HG02642 (cell line): ENCODE results near the gene FOXO3.
A peak's percentile ranks its signal among the peaks of the same experiment; 100 is the strongest.

ENCODE experiments used
- ATAC-seq: cut with Tn5 transposase; IDR thresholded peaks from one replicate; pipeline ENCODE4 v1.9.1; 2021; ENCODE audit warnings: mild to moderate bottlenecking; ENCODE audit not compliant: unreplicated experiment, poor library complexity

Gene FOXO3

DNA sequence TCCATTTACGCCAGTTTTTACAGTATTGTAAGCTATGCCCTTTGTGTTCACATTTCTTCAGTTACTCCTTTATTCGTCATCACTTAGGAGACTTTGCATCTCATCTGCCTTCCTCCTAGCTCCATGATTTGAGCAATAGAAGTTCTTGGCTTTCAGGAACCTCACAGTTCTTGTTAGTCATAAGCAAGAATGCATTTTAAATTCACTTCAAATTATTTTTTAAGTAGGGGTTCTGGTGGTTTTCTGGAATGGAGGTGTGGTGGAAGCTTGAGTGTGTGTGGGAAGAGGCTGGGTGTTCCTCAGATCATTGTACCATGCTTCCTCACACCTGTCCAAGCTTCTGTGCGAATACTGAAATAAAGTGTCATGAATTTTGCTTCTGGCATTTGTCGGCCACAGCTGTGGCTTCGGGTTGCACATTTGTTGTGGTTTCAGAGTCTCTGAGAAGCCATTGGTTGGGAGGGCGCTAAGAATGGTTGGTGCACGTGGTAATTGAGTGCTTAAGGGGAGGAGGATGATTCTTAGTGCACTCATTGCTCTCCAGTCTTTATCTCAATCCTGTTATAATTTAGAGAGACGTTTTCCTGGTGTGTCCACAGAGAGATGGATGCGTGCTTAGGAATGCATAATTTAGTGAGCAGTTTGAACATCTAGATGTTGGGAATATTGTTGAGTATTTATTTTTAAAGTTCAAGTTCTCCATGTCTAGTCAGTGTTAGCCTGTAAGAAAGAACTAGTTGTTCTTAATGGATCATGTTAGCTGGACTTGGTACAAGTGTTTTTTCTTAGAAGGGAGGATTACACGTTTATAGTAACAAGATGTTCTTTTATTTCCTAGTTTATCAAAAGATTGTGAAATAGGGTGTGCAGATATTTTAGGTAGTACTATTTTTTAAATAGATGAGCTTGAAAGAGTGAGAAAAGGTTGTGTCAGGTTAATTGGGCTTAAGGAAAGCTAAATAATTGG lies 31.9 kb downstream of the FOXO3 start:
- ATAC-seq = peak; percentile 87

DNA sequence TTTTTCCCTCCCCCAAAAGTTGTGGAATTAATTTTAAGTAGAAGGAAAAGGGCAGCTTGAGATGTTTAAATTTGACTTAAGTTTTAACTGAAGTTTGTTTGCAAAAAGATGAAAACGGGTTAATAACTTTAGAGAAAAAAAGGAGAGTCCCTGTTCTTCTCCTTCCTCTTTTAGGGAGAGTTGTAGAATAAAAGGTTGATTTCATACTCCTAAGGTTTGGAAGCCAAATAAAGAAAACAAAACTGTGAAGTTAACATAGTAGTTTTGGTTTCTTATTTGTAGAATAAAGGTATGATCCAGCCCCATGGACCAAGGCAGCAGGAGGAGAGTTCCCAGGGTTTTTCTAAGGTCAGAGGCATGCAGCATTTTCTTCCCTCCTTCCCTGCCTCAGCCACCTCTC lies 33.4 kb downstream of the FOXO3 start:
- no peak for ATAC-seq

DNA sequence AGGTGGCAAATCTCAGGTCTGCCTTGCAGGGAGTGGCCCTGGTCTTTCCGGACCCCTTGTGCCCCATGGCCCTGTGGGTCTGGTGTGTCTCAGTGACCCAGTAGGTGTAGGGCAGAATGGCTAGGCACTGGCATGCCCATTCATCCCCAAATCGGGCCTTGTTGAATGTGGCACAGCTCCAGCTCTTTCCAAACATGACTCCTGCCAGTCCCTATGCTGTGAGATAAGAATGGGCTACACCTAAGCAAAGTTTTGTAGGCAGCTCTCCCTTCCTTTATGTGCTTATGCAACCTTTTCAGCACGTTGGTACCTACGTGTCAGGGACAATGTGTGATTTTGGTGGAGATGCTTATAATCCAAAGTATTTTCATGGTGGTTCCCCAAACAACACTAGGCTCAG lies 33.9 kb downstream of the FOXO3 start:
- no peak for ATAC-seq

DNA sequence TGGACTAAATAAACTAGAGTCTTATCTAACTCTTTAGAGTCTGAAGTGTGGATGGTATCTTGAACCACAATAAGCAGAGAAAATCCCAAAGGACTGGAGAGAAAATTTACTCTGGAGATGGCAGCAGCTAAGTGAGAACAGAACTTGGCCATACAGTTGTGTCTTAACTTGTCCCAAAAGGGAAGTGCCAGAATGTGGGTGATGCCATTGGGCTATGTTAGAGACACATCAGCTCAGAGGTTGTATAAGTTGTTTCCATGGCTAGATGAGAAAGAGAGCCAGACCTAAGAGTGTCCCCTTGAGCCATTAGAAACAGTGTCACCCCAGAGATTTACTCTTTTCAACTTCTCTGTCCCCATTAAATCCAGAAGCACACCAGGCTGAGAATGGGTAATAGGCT lies 36.2 kb downstream of the FOXO3 start:
- ATAC-seq = no peak

DNA sequence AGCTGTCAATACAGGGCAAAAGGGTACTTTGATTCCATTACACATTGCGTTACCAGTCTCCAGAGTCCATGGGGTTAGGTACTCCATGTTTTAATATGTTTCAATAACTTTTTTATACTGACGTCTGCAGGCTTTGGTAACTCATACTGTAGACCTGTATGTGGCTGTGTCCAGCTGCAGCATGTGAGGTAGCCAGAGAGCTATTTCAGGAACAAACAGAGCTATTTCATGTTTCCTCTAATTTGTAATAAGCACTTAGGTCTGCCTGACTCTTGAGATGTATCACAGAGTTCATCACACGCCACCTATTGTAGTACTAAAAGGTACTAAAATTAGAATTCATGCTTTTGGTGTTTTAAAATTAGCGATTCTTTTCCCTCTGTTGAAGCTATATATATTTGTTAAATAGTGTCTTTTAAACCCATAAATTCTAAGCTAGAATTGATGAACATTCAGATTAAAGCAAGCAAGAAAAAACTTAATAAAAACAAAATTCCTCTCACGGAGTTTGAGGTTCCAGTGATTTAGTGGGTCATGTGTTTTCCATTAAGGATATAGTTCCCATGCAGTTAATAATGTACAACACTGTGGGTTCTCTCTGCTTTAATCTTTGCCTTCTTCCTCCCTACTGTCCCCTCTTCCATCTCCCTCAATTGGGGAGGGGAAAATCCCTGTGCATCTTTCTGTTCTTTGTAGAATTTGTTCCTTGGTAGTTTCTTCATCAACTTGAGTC lies 37.0 kb downstream of the FOXO3 start:
- no peak for ATAC-seq

DNA sequence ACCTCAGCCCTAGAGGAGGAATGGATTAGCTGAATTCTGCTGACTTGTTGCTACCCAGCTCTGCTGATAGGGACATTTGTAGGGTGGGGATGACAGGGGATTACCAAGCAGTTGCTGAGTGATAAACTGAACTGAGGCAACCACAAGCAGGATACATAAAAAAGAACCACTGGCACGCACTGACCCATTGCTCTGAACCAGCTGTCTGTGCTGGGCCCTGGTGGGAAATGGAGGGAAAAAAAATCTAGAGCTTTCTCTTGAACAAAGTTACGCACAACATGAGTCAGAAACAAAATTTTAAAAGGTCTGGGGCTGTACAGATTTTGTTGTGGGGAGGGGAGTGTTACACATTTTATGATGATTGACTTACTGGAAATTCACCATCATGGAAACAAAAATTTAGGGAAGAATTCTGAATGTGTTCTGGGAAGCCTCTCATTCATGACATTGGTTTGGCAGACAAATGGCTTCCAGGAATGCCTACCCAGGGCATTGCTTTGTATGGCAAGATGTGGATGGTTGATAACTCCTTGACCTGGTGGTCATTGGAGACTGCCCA lies 37.7 kb downstream of the FOXO3 start:
- ATAC-seq = peak; percentile 91

DNA sequence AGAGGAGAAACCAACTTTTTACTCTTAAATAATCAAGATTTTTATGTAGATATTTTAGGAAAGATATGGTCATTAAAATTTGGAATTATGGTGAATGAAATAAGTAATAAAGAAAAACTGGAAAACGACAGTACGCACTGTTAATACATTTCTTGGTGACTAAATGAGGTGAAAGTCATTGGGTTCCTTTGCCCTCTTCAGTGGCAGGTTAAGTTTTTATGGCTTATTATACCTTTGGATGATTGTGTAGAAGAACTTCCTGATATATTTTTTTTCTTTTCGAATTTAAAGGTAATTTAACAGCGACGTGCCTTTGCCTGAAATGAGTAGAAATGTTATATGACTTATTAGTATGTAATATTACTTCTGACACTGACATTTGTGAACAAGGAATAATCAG lies 43.4 kb downstream of the FOXO3 start:
- ATAC-seq = no peak

DNA sequence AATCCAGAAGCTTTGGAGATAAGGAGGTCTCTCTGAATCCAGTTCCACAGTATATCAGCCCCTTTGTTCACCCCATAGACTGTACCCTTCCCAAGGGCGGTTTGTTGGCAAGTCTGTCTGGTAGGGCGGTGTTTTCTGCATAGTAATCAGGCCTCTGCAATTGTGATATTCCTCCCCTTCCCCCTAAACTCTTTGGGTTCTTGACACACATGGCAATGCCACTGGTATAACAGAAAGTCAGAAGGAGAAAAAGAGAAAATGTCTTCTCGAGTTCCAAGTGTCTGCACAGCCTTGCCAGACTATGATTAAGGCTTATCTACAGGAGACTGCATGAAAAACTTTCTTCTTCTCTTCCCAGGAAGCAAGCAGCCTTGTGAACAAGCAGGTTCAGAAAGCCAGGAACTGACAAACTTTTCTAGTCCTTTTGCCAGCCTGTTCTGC lies 45.6 kb downstream of the FOXO3 start:
- no peak for ATAC-seq

DNA sequence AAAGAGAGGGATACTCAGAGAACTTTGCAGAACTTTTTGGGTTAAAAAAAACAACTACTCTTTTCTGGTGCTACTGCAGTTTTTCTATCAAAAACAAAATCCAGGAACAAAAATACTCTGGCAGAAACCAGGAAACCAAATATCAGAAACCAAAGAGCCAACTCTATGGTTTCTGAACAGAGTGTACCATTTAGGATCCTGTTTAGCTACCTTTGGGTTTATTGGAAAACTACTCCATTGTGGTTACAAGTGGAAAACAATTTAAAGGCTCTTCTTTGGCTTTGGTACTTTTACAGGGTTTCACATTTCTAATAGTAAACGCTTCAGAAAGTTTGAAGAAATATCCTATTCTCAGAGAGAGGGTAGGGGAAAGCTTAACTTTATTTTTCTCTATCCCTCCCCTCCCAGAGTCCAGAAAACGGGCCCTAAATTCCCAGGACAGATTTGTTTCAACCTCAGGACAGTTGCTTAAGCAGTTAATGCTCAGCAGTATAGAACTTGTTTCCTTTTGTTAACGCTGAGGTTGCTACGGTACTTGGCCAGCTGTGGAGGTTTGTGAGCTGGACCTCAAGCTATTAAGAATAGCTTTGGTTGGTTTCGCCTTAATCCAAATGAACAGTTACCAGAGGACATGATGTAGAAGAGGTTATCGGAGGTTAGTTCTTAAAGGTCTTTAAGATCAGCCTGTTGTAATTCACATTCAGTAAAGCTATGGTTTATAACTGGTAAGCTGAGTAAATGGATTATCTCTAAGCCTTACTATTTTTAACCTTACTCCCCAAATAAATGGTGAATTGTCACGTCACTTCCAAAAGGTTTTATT lies 47.9 kb downstream of the FOXO3 start:
- ATAC-seq = no peak

DNA sequence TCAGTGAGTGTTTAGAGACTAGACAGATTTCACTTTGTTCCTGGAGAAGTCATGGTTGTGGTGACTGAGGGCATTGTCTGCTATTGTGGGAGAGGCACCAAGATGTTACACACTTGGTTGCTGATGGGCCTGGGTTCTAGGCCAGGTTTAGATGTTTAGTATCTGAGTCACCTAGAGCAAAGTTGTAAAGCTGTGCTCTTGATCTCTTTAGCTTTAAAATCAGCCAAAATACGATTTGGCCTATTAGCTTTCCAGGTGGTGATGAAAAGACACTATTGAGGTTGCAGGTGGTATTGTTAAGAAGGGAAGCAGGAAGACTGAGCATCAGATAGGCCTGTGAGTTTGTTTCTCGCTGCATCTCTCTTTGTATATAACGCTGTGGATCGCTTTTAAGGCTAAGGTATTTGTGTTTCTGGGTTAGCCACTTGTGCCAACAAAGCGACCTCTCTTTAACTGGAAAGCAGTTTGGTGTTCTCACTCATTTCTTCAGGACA lies 48.6 kb downstream of the FOXO3 start:
- no peak for ATAC-seq

DNA sequence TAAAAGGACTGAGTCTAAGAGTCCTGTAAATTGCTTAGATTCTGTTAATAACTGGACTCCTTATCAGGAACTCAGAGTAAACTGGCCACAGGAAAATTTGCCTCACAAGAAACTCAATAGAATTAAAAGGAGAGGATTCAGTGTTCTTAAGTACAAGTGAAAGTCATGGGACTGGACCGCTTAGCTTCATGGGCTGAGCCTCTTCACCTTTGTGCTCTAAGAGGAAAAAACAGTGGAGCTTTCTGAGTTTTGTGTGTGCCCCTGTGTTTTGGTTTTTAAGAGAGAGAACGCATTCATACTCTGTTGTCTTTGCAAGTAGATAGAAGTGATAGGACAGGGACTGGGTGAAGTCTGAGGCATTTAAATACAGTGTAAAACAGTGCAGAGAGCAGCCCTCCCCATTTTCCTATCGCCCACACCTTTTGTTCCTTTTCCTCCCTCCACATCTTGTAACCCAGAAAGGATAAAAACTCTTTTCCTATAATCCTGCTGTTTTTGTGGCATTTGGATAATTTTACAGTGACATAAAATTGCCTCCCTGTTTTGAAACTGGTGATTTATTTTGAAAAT lies 49.6 kb downstream of the FOXO3 start:
- no peak for ATAC-seq

DNA sequence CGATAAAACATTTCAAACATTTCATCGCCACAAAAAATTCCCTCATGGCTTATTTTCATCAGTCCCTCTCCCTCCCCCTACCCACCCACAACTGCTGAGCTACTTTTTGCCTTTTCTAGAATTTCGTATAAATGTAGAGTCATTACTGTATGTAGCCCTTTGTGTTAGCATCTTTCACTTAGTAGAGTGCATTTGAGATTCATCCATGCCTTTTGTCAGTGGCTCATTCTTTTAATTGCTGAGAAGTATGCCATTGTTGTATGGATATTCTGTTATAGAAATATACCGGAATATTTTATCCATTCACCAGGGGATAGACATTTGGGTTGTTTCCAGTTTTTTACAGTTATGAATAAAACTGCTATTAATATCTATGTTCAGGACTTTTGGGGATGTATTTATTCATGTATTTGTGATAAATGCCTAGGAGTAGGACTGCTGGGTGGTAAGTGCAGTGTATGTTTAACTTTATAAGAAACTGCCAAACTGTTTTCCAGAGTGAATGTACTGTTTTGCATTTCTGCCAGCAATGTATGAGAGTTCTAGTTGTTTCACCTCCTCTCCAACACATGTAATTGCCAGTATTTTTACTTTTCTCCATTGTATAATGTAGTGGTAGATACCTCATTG lies 50.4 kb downstream of the FOXO3 start:
- ATAC-seq = no peak

DNA sequence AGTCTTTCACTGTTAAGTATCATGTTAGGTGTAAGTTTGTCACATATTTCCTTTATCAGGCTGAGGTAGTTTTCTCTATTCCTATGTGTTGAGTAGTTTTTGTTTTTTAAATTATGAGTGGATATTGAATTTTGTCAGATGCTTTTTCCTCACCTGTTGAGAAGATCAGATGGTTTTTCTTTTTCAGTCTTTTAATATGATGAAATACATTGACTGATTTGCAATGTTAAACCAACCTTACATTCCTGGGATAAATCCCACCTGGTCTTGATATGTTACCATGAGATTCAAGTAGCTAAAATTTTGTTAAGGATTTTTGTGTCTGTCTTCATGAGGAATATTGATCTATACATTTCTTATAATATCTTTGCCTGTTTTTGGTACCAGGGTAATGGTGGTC lies 52.1 kb downstream of the FOXO3 start:
- no peak for ATAC-seq

DNA sequence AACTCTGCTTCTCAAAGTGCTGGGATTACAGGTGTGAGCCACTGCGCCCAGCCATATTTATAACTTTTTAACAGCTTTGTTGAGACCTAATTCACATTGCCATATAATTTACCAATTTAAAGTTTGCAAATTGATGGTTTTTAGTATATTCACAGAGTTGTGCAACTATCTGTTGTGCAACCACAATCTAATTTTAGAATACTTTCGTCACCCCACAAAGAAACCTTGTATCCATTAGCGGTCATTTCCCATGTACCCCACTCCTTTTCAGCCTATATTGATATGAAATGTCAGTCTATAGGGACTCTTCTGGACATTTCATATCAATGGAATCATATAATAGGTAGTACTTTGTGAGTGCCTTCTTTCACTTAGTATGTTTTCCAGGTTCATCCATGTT lies 55.8 kb downstream of the FOXO3 start:
- ATAC-seq = no peak

DNA sequence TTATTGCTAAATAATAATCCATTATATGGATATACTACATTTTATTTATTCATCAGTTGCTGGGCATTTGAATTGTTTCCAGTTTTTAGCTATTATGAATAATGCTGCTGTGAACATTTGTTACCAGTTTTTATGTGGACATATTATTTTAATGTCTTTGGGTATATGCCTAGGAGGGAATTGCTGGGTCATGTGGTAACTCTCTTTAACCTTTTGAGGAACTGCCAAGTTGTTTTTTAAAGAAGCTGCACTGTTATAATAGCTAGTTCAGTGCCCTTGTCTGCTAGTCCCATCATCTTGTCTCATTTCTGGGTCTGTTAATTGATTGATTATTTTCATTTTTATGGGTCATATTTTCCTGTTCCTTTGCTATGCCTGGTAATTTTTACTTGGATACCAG lies 56.3 kb downstream of the FOXO3 start:
- no peak for ATAC-seq

DNA sequence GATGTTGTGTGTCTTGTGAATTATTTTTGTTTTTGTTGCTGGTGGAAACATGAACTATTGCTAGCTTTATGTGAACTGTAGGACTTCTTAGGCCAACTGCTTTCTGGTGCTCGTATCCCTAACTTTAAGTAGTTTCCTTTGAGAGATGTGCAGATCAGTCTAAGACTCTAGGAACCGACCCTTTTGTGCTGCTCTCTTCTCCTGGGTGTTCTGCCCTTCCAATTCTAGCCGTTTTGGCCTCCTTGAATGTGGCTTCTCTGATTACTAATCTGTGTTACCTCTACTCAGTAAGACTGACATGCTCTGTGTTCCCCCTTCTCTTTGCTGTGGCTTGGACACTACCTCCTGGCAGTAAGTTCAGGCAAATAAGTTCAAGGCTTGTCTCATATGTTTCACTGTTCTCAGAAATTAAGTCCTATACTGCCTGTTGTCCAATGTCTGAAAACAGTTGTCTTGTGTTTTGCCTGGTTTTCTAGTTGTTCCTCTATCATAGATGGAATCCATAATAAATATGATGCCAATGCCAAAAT lies 58.0 kb downstream of the FOXO3 start:
- ATAC-seq = no peak

DNA sequence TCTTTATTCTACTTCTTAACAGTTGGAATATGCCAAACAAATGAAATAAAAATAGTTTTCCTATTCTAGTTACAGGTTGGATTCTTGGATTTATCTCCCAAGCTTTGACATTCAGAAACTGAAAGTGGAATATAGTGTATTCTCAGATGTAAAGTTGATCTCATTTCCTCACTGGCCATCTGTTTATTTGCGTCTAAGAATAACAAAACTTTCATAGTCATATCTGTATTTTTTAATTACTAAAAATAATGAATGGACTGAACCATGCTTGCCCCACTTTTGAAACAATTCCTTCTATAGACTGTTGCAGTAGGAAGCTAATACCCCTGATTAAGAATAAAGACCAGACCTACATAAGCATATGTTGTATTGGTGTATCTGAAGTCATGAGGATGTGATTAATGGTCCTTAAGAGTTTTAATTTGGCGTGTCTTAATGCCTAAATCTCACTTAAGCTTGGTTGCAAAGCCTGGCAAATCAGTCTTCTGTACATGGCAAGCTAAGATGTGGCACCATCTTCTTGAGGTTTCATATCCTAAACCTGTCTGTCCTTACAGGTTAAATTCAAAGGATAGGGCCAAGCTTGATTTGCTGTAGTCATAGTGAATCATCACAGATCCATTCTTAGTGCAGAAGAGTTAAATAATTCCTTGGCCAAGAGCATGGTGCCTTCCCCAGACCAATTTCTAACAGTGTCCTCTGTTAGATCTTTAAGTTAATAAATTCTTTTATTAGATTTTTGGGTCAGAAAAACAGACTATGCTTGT lies 58.9 kb downstream of the FOXO3 start:
- no peak for ATAC-seq

DNA sequence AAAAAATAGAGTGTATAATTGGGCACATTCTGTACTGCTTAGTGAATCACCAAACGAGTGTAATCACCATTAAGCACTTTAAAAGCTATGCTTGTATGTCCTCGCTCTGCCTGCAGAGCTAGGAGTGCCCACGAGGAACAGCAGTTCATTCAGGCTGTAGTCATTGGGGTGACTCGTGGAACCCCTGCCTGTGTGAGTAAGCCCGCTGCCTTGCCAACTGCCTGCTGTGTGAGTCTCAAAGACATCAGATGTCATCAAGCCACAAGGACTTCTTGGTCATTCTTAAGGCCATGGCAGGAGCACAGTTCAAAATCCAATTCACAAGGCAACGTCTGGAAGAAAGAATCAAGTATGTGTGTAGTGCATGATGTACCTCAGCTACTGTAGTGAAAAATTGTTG lies 60.4 kb downstream of the FOXO3 start:
- ATAC-seq = no peak
